ENCODE measurements around the gene SCAMP2. TPM values are rescaled to one million over a fixed set of nuclear protein-coding genes. Genes with fewer than 3 reads are reported as not detected.

SCAMP2 gene
- total RNA-seq, 1 experiment from 2014 or later = 50.2 TPM

- no peaks in the 10 kb centered on the region for H3K79me2 ChIP-seq (ENCODE audit: insufficient read depth, low read length)
- H2BK5ac ChIP-seq (ENCODE audit: insufficient read length, low read length) = no peak overlapping the region
- H3K4me2 ChIP-seq (ENCODE audit: insufficient read depth, insufficient read length, low read length) = no peak overlapping the region
- H2AK5ac ChIP-seq (ENCODE audit: insufficient read length, low read length) = no peak overlapping the region
- peak; percentile 48; the same call in 2 of the 3 replicates for TF ChIP-seq CTCF (conservative IDR thresholded peaks at IDR 0.05)
- Mint-ChIP-seq H3K4me3 (no peak overlapping the region), H3K9me3 (no peaks in the 10 kb centered on the region), H3K4me1 (peaks cover 25 to 43% of the 10 kb centered on the region in 2 experiments), H3K36me3 (ENCODE audit: insufficient read depth in 1 of 3, low read depth in 3 of 3) (peaks cover 6 to 40% (median 33%) of the 10 kb centered on the region in 3 experiments), H3K27ac (peak overlapping the region in 2 of 3 experiments; percentile 25 to 88; a peak in 3 of 7 replicates), H3K27me3 (ENCODE audit: low read depth) (no peaks in the 10 kb centered on the region)
- no peaks in the 10 kb centered on the region; the same call in 1 of the 2 replicates for H3K4me1 ChIP-seq (ENCODE audit: insufficient read depth, low read length)
- no peak overlapping the region for H3T11ph ChIP-seq (ENCODE audit: low read length)
- no peak overlapping the region for H3K18ac ChIP-seq (ENCODE audit: insufficient read length, low read depth, low read length)
- no peak overlapping the region for H2BK15ac ChIP-seq (ENCODE audit: low read depth, low read length)
- H2AFZ ChIP-seq (ENCODE audit: low read length) = no peak overlapping the region
- no peak overlapping the region for H3K4ac ChIP-seq (ENCODE audit: low read depth, low read length)
- no peak overlapping the region for H2BK20ac ChIP-seq (ENCODE audit: low read depth, low read length, poor library complexity, severe bottlenecking)
- WGBS (ENCODE audit: extremely low coverage, insufficient read length, low lambda C conversion rate) = no CpG with 5 or more reads among the region's 31 CpGs
- no peak overlapping the region for H4K8ac ChIP-seq (replicated peaks; ENCODE audit: insufficient read length, low read depth, low read length)
- no peak overlapping the region for H4K5ac ChIP-seq (ENCODE audit: insufficient read length, low read depth, low read length)
- no peaks in the 10 kb centered on the region for H3K9me3 ChIP-seq (ENCODE audit: control insufficient read depth, low read depth, low read length)
- peaks cover 3% of the 10 kb centered on the region for H4K20me1 ChIP-seq (ENCODE audit: control insufficient read depth, insufficient read depth, insufficient read length)
- no peaks in the 10 kb centered on the region for H3K27me3 ChIP-seq (ENCODE audit: insufficient read depth, low read length)
- no peak overlapping the region for H3K14ac ChIP-seq (ENCODE audit: insufficient read depth, low read length)
- H3K79me1 ChIP-seq (ENCODE audit: insufficient read depth, low read depth, low read length, poor library complexity, severe bottlenecking) = no peaks in the 10 kb centered on the region
- H3K27ac ChIP-seq (ENCODE audit: insufficient read length, low read depth, low read length) = no peak overlapping the region
- H2BK120ac ChIP-seq (ENCODE audit: low read depth, low read length, poor library complexity, severe bottlenecking) = no peak overlapping the region
- peaks cover 6% of the 10 kb centered on the region for H3K23me2 ChIP-seq (ENCODE audit: insufficient read length, low read depth, low read length, poor library complexity, severe bottlenecking)
- H3K23ac ChIP-seq (ENCODE audit: insufficient read length, low read depth, low read length) = no peak overlapping the region
- no peak overlapping the region for H2BK12ac ChIP-seq (ENCODE audit: insufficient read length, low read depth, low read length)
- peak; percentile 66 for DNase-seq
- H3K9ac ChIP-seq (ENCODE audit: extremely low read depth, insufficient read length, low read length) = no peak overlapping the region
- no peak overlapping the region for H3K56ac ChIP-seq (ENCODE audit: insufficient read length, low read depth, low read length)
- no peak overlapping the region for H4K91ac ChIP-seq (ENCODE audit: insufficient read length, low read depth, low read length)
Measured at GRCh38 chr15:74839526-74840395, 33.4 kb downstream of the SCAMP2 start.
